GM20431 (cell line): ENCODE results near the gene TNFSF11.
"Not testable (repeated sequence)": the region's sequence is repeated elsewhere in the genome, so short reads cannot be mapped to it uniquely, and the experiment has no call there.

Experiments used
- in situ Hi-C: fragments of 300-500 bp; cut with MseI, MboI; formaldehyde crosslinking; loops from one replicate; pipeline ENCODE4 v1.15.0; 2020; ENCODE audit warnings: low sequenced_read_pairs; ENCODE audit not compliant: unreplicated experiment

Gene TNFSF11

DNA sequence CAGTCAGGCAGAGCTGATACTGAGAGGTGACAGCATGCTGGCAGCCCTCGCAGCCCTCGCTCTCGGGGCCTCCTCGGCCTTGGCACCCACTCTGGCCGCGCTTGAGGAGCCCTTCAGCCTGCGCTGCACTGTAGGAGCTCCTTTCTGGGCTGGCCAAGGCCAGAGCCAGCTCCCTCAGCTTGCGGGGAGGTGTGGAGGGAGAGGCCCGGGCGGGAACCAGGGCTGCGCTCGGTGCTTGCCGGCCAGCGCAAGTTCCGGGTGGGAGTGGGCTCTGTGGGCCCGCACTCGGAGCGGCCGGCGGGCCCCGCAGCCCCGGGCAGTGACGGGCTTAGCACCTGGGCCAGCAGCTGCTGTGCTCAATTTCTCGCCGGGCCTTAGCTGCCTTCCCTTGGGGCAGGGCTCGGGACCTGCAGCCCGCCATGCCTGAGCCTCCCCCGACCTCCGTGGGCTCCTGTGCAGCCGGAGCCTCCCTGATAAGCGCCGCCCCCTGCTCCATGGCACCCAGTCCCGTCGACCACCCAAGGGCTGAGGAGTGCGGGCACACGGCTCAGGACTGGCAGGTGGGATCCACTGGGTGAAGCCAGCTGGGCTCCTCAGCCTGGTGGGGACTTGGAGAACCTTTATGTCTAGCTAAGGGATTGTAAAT lies 14.3 kb upstream of the TNFSF11 start:
- in situ Hi-C loops = not testable (repeated sequence)

DNA sequence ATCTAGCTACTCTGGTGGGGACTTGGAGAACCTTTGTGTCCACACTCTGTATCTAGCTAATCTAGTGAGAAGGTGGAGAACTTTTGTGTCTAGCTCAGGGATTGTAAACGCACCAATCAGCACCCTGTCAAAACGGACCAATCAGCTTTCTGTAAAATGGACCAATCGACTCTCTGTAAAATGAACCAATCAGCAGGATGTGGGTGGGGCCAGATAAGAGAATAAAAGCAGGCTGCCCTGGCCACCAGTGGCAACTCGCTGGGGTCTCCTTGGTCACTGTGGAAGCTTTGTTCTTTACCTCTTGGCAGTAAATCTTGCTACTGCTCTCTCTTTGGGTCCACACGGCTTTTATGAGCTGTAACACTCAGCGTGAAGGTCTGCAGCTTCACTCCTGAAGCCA lies 13.6 kb upstream of the TNFSF11 start:
- in situ Hi-C loops = not testable (repeated sequence)

DNA sequence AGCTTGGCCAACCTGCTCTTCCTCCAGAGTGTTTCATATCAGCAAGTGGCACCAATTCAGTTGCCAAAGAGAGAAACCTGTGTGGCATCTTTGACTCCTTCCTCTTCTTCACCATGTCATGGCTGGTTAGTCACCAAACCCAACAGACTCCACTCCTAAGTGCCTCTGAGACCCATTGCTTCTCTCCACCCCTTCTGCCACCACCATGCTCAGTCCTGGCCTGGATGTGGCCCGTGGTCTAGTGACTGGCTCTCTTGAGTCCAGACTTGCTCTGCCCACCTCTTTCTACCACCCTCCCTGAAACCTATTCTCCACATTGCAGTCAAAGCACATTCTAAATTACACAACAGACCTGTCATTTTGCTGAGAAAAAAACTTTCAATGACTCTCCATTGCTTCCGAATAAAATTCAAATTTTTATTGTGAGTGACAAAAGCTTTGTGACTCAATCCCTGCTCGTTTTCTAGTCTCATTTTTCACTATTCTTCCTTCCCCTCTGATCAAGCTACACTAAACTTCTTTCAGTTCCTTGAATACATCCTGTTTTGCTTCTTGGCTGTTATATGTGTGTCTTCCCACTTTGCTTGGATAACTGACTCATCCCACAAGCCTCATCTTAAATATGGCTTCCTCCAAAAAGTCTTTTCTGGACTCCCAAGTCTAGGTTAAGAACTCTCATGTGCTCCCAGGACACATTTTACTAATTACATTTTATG lies 12.0 kb upstream of the TNFSF11 start:
- in situ Hi-C loops = no loop called here

DNA sequence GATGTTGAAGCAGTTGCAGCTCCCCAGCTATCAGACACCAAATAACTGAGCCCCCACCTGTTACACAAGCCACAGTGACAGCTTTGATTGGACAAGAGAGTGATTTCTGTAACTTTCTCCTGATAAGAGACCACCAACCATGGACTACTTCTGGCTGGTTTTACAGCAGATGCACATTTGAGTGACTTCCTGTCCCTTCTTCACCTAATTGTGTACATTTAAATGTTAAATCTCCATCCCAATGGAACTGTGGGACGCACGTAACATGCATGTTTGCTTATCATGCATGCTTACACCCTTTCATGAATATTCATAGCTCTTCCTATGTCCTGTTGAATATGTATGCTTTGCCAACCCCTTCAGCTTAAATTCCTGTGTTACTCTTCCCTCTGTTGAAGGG lies 6.0 kb upstream of the TNFSF11 start:
- in situ Hi-C loops = no loop called here

DNA sequence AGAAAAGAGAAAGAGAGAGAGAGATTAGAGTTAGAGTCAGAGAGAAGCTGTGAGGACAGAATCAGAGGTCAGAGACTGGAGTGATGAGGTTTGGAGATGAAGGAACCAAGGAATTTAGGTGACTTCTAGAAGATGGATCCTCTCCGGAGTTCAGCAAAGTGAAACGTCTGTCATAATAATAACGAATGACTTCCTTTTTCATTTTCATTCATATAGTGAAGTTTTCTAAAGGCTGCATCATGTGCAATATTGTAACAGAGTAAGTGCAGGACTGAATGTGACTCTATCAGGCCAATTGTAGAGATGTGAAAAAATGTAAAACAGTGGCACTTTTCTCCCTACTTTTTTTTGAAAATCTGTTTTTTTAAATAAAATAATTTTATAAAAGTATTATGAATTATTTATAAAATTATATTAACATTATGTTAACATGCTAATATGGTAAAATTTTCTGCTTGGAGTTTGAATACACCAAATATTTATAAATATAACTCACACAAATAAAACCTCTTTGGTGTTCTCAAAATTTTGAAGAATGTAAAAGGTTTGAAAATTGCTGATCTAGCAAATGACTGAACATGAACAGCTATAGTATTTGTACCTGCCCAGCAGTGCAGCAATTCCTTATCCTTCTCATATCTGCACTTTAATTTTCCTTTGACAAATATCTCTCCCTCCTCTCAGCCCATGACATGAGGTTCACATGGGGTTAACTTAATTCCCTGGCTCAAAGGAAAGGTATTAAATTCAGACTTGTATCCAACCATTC lies 4.2 kb upstream of the TNFSF11 start:
- in situ Hi-C loops = no loop called here

DNA sequence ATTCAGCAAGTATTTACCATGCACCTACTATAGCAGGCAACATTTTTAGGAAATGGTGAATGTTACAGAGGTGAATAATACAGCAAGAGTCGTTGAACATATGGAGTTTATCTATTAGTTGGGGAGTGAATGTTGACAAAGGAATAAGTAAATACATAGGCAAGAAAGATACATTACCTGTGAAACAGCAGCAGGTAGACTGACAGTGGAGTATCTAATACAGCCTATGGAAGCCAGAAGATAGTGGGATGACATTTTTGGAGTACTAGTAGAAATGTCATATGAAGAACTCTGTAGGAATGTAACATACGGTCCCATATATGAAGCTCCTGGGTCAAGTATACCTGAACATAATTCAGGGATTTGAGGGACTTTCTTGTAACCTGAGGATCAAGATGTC lies 2.1 kb upstream of the TNFSF11 start:
- in situ Hi-C loops = no loop called here

DNA sequence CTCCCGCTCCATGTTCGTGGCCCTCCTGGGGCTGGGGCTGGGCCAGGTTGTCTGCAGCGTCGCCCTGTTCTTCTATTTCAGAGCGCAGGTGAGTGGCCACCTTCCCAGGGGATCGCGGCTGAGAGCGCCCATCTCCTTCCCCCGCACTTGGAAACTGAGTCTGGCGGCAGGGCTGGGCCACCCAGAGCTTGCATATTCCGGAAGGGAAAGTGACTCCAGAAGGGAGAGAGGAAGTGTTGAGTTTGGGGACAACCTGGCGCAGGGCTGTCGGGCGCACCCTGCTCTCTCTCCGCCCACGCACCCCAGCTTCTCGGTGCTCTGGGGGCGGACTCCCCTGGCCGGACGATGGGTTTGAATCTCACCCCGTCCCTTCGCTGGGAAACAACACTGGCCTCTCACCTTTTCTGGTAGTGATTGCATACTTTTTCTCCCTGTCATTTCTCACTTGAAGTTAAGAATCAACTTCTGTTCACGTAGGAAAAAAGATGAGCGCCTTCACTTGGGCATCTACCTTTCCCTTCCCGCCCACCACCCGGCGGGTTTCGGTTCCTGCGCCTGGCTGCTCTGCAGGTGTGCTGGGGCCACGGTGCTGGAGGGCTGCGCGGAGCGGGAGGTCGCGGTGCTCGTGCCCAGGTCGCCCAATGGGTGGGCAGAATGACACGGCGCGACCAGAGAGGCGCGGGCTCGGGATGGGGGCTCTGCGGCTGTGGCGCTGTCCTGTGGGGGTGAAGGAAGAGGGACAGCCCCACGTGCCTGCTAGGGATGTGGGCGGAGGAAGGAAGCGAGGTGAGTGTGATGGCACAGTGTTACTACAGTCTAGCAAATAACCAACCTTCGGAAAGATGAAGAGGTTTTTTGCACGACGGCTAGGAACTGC lies 721 bp downstream of the TNFSF11 start:
- in situ Hi-C loops = no loop called here

DNA sequence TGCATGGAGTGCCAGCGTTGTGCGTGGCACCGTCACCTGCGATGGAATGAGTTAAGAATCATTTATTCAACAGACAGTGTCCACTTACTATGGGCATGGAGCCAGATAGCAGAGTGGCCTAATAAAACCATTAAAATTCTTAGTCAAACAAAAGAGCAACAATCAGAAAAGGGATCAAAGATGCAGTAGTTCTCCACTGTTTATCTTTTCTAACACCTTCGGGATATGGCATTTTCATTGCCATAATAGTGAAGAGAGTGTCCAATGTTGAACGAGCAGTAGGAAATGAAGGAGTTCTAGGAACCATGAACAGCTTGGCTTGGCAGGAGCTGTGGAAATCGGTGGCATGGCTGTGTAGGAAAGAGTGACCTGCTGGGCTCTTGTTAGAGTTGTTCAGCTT lies 2.0 kb downstream of the TNFSF11 start:
- in situ Hi-C loops = no loop called here

DNA sequence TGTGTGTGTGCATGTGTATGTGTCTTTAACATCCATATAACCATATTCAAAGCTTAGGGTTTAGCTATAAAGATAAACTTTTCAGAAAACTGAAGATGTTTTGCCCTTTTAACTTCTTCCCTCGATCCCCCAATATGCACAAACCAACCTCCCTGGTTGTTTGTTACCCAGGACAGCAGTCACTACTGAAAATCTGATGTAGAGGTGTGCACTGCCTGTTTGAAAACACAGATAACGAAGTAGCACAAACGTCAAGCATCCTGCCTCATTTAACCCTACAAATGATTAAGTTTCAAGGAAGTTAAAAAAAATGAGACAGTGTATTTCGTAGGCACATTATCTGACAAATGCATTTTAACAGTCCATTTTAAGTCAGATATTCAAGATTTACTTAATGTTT lies 3.6 kb downstream of the TNFSF11 start:
- in situ Hi-C loops = no loop called here

DNA sequence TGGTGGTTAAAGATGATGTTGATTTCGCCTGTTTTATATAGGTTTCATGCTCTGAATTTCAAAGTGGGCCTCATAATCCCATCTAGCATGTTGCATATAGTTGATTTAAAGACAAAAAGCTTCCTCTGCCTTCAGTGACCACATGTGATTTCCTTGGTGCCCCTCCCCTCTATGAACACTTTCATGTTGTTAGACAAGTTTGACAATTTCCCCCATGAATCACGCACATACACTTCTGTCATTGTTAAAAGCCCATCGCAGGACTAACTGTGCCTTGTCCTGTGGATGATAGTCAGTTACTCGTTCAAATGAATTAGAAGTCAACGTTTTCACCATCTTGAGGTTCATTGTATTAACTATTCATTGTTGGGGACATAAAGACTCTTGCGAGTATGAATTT lies 6.7 kb downstream of the TNFSF11 start:
- in situ Hi-C loops = no loop called here

DNA sequence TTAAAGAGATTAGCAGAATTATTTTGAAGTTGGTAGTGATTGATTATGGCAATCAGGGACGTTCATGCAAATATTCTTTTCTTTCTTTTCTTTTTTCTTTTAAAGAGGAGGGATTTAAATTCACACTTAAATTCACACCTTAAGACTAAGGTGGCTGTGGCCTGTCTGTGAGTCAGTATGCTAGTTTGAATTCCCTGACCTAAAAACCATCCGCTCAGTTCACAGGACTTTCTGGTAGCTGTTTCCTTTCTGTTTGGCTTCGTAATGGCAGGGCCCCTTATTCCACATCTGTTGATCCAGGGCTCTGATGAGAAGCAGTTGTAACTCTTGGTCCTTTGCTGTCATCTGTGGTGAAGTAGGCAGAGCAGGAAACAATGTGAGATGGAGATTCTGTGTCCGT lies 7.5 kb downstream of the TNFSF11 start:
- in situ Hi-C loops = no loop called here

DNA sequence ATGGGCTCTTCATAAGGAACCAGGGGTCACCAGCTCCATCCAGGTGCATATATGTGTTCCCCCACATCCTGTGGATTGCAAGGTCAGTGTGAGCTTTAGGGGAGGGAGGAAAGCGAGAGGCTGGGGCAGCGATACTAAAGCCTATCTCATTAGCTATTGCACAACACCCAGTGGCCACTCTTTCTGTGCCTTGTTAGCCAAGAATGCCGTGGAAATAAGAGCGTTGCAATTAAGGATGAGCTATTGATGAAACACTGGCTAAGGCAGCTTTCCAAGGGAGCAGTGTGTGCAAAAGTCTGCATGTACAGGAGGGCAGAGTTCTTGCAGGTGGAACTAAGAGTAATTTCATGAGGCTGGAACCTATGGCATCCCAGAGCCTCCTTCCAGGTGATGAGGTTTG lies 17.6 kb downstream of the TNFSF11 start:
- in situ Hi-C loops = no loop called here

DNA sequence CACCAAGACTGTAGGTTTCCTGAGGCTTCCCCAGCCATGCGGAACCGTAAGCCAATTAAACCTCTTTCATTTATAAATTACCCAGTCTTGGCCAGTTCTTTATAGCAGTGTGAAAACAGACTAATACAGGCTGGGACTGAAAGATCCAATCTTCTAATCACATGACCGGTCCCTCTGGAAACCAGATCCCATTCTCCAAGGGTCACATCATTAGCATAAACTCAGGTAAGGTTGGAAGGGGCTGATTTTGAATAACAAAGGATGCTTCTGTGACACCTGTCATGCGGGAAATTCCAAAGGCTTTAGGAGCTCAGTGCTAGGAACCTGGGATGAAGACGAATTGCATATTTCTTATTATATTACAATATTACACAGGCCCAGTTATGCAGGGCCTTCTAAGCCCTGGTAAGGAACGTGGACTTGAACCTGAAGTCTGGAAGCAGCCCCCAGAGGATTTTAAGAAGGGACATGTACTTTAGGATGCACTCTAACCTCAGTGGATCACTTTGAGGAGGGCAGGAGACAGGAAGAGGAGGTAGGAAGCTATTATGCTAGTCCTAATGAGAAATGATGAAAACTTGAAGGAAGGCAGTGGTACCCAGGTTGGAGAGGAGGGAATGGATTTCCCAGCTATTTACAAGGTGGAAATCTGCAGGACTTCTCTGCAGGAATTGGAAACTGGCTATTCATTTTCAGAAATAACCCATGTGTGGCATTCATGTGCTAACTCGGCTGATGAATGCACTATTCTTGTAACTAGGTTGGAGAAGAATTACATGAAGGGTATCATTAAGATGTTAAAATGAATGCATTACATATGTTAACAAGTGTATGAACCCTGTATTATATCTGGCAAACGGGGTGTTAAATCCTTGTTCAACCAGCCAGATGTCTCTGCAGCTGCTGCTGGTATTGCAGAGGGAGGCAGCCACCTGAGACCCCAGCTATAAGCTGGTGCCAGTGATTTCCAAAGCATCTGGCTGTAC lies 19.3 kb downstream of the TNFSF11 start:
- in situ Hi-C loops = no loop called here

DNA sequence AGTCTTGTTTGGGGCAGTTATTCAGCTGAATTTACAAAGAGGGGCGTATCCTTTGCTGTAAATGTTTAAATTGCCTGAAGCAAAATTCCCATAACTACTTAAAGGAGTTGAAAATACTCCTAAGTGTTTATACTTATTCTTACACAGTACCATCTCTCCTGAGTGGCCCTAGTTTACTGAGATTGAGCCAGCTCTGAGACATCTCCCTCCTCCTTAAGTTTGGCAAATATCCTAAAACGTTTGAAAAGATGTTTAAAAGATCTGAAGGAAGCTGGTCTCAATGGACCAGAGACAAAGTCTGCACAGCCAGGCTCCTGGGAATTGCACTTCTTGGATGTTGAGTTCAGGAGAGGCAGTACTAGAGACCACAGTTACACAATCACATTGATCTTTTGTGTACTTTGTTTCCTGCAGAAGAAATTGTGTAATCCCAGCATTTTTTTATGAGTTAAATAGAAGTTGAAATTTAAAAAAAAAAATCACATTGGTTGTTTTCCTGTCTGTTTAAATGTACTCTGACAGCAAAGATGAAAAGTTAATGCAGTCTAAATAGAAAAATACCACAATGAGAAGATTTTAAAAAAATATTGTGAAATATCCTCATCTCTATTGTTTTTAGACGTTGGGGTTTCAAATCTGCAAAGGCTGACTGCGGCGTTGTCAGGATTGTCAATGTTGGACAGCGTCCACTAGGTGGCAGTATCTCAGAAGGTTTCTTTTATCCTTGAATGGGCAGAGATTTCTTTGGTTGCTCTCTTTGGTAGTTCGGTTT lies 20.7 kb downstream of the TNFSF11 start:
- in situ Hi-C loops = no loop called here

DNA sequence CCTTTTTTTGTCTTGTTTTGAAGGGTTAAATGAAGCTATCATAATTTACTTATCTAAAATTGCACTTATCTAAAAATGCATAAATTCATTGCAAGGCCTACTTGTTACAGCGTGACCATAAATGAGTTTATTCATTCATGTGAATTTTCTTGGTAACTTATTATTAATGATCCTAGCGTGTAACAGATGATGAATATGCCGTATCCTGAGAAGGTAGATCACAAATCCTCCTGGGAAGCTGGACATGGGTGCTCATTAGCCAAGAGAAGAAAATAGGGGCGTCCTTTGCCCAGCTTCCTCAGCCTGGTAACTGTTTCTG lies 21.3 kb downstream of the TNFSF11 start:
- in situ Hi-C loops = no loop called here

DNA sequence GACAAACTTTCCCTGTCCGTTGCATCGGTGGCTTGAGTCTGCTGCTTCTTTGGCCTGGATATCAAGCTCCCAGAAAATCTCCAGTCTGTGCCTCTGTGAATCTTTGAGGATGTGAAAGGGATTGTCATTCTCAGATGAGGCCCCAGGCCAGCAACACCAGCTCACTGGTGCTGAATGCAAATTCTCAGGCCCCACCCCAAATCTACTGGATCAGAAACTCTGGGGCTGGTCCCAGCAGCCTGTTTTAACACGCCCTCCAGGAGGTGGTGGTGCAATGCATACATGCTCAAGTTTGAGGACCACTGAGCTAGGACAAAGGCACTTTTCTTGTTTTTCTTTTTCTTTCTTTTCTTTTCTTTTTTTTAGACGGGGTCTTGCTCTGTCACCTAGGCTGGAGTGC lies 23.6 kb downstream of the TNFSF11 start:
- in situ Hi-C loops = no loop called here

DNA sequence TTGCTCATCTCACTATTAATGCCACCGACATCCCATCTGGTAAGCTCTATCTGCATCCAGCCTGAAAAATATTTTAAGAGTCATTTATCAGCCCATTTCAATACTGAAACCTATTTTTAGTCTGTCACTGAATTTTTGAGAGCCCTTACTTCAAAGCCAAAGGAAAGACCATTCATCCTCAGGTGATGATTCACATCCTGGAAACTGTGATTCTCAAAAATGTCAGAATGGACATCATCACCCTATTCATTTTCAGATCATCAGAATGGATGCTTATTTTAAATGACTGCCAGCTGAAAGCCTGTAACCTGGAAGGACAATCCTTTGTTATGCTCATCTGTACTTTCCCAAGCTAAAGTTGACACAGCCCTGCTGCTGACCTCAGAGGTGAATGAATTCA lies 27.0 kb downstream of the TNFSF11 start:
- in situ Hi-C loops = no loop called here

DNA sequence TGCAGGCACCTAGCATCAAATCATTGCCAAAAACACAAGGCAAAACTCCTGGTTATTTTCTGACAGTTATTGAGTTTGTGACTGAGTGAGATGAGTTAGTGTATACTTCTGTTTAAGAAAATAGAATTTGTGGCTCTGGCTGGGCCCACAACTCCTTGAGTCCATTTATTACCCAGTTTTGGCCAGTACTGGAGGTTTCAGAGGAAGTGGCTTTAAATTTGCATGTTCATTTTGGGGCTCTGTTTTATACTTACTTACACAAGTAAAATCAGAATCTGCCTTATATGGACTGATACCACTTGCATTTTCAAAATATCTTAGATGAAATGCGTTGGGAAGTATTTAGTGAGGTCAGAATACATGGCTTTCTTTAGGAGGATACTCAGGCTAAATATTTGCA lies 29.0 kb downstream of the TNFSF11 start:
- in situ Hi-C loops = no loop called here

DNA sequence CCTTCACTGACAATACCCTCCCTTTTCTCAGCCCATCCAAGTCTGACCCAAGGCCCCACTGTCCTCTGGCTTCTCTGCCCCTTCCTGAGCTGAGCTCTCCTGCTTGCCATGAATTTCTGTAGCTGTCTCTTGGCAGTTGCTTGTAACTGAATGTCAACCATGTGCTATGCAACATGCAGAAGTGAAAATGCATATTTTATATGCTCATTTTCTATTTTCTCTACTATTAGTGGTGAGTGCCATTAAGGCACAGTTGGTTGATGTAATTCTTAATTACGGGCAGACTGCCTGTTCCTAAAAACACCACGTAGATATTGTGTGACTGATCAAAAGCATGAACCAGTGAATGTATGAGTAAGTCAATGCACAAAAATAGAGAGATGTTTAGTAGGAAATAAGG lies 29.6 kb downstream of the TNFSF11 start:
- in situ Hi-C loops = no loop called here
